ENCODE measurements around the gene TNRC6C.
A peak's percentile ranks its signal among the peaks of the same experiment; 100 is the strongest.

The TNRC6C gene

DNA sequence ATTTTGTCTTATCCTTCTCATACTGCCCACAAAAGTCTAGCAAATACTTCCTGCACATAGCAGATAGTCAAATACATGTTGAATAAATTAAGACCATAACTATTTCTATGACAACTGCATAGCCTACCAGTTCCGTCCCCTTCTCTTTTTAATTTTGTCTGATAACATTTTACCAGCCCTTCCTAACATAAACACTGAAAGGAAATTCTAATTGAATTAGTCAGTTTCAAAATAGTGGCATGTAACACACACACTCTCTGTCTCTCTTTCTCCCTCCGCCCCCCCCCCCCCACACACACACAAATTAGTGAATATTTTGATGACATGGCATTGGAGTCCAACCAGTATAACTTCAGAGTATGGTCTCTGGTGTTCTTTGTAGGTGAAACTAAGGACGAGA is 41.8 kb downstream of the TNRC6C start:
- TF ChIP-seq, protein P1, sequence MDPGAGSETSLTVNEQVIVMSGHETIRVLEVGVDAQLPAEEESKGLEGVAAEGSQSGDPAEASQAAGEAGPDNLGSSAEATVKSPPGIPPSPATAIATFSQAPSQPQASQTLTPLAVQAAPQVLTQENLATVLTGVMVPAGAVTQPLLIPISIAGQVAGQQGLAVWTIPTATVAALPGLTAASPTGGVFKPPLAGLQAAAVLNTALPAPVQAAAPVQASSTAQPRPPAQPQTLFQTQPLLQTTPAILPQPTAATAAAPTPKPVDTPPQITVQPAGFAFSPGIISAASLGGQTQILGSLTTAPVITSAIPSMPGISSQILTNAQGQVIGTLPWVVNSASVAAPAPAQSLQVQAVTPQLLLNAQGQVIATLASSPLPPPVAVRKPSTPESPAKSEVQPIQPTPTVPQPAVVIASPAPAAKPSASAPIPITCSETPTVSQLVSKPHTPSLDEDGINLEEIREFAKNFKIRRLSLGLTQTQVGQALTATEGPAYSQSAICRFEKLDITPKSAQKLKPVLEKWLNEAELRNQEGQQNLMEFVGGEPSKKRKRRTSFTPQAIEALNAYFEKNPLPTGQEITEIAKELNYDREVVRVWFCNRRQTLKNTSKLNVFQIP (CRISPR knock-in tag; IDR thresholded peaks at IDR 0.05; ENCODE audit: borderline replicate concordance, low read depth), result no peak
- peak; percentile 36; the same call in 1 of the 2 replicates for TF ChIP-seq TCF4 (CRISPR knock-in tag; IDR thresholded peaks at IDR 0.05; ENCODE audit: borderline replicate concordance)
- TF ChIP-seq, protein P2, sequence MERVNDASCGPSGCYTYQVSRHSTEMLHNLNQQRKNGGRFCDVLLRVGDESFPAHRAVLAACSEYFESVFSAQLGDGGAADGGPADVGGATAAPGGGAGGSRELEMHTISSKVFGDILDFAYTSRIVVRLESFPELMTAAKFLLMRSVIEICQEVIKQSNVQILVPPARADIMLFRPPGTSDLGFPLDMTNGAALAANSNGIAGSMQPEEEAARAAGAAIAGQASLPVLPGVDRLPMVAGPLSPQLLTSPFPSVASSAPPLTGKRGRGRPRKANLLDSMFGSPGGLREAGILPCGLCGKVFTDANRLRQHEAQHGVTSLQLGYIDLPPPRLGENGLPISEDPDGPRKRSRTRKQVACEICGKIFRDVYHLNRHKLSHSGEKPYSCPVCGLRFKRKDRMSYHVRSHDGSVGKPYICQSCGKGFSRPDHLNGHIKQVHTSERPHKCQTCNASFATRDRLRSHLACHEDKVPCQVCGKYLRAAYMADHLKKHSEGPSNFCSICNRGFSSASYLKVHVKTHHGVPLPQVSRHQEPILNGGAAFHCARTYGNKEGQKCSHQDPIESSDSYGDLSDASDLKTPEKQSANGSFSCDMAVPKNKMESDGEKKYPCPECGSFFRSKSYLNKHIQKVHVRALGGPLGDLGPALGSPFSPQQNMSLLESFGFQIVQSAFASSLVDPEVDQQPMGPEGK (CRISPR knock-in tag; IDR thresholded peaks at IDR 0.05; ENCODE audit: borderline replicate concordance), result no peak
- TF ChIP-seq ARNTL (CRISPR knock-in tag; IDR thresholded peaks at IDR 0.05; ENCODE audit: borderline replicate concordance, low read depth), result no peak
- TF ChIP-seq ESRRG (CRISPR knock-in tag; IDR thresholded peaks at IDR 0.05), result no peak
- TF ChIP-seq, protein P3, sequence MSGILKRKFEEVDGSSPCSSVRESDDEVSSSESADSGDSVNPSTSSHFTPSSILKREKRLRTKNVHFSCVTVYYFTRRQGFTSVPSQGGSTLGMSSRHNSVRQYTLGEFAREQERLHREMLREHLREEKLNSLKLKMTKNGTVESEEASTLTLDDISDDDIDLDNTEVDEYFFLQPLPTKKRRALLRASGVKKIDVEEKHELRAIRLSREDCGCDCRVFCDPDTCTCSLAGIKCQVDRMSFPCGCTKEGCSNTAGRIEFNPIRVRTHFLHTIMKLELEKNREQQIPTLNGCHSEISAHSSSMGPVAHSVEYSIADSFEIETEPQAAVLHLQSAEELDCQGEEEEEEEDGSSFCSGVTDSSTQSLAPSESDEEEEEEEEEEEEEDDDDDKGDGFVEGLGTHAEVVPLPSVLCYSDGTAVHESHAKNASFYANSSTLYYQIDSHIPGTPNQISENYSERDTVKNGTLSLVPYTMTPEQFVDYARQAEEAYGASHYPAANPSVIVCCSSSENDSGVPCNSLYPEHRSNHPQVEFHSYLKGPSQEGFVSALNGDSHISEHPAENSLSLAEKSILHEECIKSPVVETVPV (CRISPR knock-in tag; IDR thresholded peaks at IDR 0.05), result no peak
- no peak for TF ChIP-seq SNAI2 (CRISPR knock-in tag; IDR thresholded peaks at IDR 0.05)
- ATAC-seq, result peak; percentile 66

DNA sequence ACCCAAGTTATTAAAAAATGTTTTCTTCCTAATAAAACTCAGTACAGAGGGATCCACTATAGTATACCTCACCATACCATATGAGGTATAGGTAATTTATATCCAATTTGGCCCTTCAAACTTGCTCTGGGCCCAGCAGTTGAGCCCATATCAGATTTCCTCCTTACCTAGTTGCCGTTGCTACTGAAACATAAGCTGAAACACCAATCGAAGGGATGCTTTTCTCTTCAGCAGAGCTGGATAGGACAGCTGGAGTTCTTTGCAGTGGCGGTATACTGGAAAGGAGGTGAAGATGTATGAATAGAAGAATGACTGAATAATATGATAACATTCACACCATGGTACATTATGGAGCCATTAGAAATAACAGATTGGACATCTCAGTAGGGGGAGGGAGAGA is 42.7 kb downstream of the TNRC6C start:
- TF ChIP-seq, protein P2 (CRISPR knock-in tag; IDR thresholded peaks at IDR 0.05; ENCODE audit: borderline replicate concordance), result no peak
- TF ChIP-seq RARB (CRISPR knock-in tag; IDR thresholded peaks at IDR 0.05), result no peak
- no peak for TF ChIP-seq ISL1 (CRISPR knock-in tag; IDR thresholded peaks at IDR 0.05)
- TF ChIP-seq, protein P4, sequence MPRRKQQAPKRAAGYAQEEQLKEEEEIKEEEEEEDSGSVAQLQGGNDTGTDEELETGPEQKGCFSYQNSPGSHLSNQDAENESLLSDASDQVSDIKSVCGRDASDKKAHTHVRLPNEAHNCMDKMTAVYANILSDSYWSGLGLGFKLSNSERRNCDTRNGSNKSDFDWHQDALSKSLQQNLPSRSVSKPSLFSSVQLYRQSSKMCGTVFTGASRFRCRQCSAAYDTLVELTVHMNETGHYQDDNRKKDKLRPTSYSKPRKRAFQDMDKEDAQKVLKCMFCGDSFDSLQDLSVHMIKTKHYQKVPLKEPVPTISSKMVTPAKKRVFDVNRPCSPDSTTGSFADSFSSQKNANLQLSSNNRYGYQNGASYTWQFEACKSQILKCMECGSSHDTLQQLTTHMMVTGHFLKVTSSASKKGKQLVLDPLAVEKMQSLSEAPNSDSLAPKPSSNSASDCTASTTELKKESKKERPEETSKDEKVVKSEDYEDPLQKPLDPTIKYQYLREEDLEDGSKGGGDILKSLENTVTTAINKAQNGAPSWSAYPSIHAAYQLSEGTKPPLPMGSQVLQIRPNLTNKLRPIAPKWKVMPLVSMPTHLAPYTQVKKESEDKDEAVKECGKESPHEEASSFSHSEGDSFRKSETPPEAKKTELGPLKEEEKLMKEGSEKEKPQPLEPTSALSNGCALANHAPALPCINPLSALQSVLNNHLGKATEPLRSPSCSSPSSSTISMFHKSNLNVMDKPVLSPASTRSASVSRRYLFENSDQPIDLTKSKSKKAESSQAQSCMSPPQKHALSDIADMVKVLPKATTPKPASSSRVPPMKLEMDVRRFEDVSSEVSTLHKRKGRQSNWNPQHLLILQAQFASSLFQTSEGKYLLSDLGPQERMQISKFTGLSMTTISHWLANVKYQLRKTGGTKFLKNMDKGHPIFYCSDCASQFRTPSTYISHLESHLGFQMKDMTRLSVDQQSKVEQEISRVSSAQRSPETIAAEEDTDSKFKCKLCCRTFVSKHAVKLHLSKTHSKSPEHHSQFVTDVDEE (CRISPR knock-in tag; IDR thresholded peaks at IDR 0.05), result no peak
- no peak for TF ChIP-seq TCF4 (CRISPR knock-in tag; IDR thresholded peaks at IDR 0.05; ENCODE audit: borderline replicate concordance)
- TF ChIP-seq TOX (CRISPR knock-in tag; IDR thresholded peaks at IDR 0.05; ENCODE audit: borderline replicate concordance), result no peak
- TF ChIP-seq, protein P3 (CRISPR knock-in tag; IDR thresholded peaks at IDR 0.05), result no peak
- TF ChIP-seq SNAI2 (CRISPR knock-in tag; IDR thresholded peaks at IDR 0.05), result no peak
- no peak for TF ChIP-seq ESRRG (CRISPR knock-in tag; IDR thresholded peaks at IDR 0.05)
- no peak for TF ChIP-seq ZC3H10 (CRISPR knock-in tag; IDR thresholded peaks at IDR 0.05)
- TF ChIP-seq ZNF8 (CRISPR knock-in tag; IDR thresholded peaks at IDR 0.05), result no peak
- TF ChIP-seq, protein P5, sequence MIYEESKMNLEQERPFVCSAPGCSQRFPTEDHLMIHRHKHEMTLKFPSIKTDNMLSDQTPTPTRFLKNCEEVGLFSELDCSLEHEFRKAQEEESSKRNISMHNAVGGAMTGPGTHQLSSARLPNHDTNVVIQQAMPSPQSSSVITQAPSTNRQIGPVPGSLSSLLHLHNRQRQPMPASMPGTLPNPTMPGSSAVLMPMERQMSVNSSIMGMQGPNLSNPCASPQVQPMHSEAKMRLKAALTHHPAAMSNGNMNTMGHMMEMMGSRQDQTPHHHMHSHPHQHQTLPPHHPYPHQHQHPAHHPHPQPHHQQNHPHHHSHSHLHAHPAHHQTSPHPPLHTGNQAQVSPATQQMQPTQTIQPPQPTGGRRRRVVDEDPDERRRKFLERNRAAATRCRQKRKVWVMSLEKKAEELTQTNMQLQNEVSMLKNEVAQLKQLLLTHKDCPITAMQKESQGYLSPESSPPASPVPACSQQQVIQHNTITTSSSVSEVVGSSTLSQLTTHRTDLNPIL (CRISPR knock-in tag; IDR thresholded peaks at IDR 0.05; ENCODE audit: low read depth), result no peak
- TF ChIP-seq PPARA (CRISPR knock-in tag; IDR thresholded peaks at IDR 0.05; ENCODE audit: borderline replicate concordance), result no peak
- no peak for TF ChIP-seq ARNTL (CRISPR knock-in tag; IDR thresholded peaks at IDR 0.05; ENCODE audit: borderline replicate concordance, low read depth)
- TF ChIP-seq, protein P1 (CRISPR knock-in tag; IDR thresholded peaks at IDR 0.05; ENCODE audit: borderline replicate concordance, low read depth), result no peak
- no peak for TF ChIP-seq GLIS3 (CRISPR knock-in tag; IDR thresholded peaks at IDR 0.05)
- no peak for TF ChIP-seq ZNF565 (CRISPR knock-in tag; conservative IDR thresholded peaks at IDR 0.05; ENCODE audit: low read depth)
- no peak for TF ChIP-seq CSDC2 (CRISPR knock-in tag; IDR thresholded peaks at IDR 0.05)
- no peak for TF ChIP-seq ZNF70 (CRISPR knock-in tag; IDR thresholded peaks at IDR 0.05)

More for the DNA sequence above, 42.7 kb downstream of the TNRC6C start:
- no peak for ATAC-seq

All from SK-N-SH treated with all-trans-retinoic acid at 6 μM for 48 hours (cell line).